Activated naive CD4-positive, alpha-beta T cell treated with anti-CD3 and anti-CD28 coated beads, Interleukin-2, amount 50 U/mL, for 24 hours (primary cell): ENCODE measurements around the gene BTBD1.

Source experiments
- H3K27ac Mint-ChIP-seq: one replicate; pipeline ENCODE4 v1.8.0; 2021; ENCODE audit warnings: mild to moderate bottlenecking, mixed read lengths
- H3K27me3 Mint-ChIP-seq: one replicate; pipeline ENCODE4 v1.8.0; 2021; ENCODE audit warnings: mixed read lengths
- H3K36me3 Mint-ChIP-seq: one replicate; pipeline ENCODE4 v1.8.0; 2021; ENCODE audit warnings: mixed read lengths
- H3K4me1 Mint-ChIP-seq: one replicate; pipeline ENCODE4 v1.8.0; 2021; ENCODE audit warnings: mixed read lengths
- H3K4me3 Mint-ChIP-seq: one replicate; pipeline ENCODE4 v1.8.0; 2021; ENCODE audit warnings: mild to moderate bottlenecking, mixed read lengths
- H3K9me3 Mint-ChIP-seq: one replicate; pipeline ENCODE4 v1.8.0; 2021; ENCODE audit warnings: mixed read lengths

The BTBD1 gene

DNA sequence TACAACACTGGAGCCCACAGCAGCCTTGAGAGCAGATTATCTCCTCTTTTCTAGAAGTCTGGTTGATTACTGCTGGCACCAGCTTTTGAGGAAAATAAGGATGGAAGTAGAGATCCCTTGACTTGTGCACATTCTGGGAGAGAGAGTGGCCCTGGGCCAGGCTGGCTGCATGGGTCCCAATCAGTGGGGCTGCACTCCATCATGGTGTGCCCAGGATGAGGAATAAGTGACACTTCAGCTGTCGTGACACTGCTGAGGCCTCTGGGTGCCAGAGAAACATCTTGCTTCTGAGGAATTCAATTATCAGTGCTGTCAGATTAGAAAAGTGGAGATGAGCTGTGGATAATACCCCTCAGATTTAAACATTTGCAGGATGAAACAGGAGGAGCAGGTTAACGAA lies 72.0 kb downstream of the BTBD1 start:
- Mint-ChIP-seq H3K27ac (no peak overlapping the region), H3K27me3 (no peaks in the 10 kb centered on the region), H3K4me3 (no peak overlapping the region), H3K4me1 (peaks cover 7% of the 10 kb centered on the region), H3K9me3 (no peaks in the 10 kb centered on the region), H3K36me3 (peaks cover 5% of the 10 kb centered on the region)

DNA sequence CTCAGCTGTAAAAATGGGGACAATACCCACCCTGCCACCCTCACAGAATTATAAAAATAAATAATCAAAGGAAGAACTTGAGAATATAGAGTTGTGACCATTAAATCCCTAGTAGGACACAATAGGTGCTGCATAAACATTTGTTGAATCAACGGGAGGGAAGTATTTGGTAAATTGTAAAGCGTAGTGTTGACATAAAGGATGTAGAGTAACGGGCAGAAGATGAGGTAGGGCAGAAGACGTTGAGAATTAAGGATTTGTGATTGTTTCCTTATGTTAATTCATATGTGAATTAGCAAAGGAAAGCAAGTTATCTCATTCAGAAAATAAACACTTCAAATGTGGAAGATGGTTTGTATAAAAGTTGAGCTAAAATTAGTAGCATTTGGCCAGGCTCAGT lies 73.9 kb downstream of the BTBD1 start:
- Mint-ChIP-seq H3K27me3 (no peaks in the 10 kb centered on the region), H3K4me3 (no peak overlapping the region), H3K36me3 (peaks cover 8% of the 10 kb centered on the region), H3K4me1 (peaks cover 7% of the 10 kb centered on the region), H3K27ac (no peak overlapping the region), H3K9me3 (no peaks in the 10 kb centered on the region)

DNA sequence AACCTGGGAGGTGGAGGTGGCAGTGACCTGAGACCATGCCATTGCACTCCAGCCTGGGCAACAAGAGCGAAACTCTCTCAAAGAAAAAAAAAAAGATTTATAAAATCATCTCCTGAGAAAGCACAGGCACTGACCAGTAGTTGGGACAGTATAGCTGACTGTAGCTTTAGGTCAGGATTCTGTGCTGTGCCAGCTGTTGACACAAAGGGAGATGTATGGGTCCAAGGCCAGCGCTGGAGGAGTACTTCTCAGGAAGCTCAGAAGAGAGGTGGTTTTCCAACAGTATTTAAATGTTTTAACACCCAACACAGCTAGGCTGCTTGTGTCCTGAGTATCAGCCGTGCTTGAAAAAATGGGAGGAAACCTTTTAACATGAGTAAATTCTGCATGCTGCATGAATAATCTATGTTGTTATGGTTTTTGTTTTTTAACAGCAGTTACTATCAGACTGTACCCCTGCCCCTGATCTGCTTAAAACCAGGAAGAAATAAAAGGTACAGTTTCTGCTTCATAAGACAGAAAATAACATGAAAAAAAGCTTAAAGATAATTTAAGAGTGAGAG lies 74.5 kb downstream of the BTBD1 start:
- no peak overlapping the region for H3K4me3 Mint-ChIP-seq
- peaks cover 10% of the 10 kb centered on the region for H3K4me1 Mint-ChIP-seq
- H3K36me3 Mint-ChIP-seq, result peaks cover 8% of the 10 kb centered on the region
- H3K27me3 Mint-ChIP-seq, result no peaks in the 10 kb centered on the region
- no peak overlapping the region for H3K27ac Mint-ChIP-seq
- H3K9me3 Mint-ChIP-seq, result no peaks in the 10 kb centered on the region

- Mint-ChIP-seq H3K4me1 (peaks cover 40% of the 10 kb centered on the region), H3K36me3 (peaks cover 7% of the 10 kb centered on the region), H3K27me3 (no peaks in the 10 kb centered on the region), H3K27ac (no peak overlapping the region), H3K4me3 (peak overlapping the region; percentile 98), H3K9me3 (no peaks in the 10 kb centered on the region)
These were observed 80.6 kb downstream of the BTBD1 start for GRCh38 chr15:82986442-82986780.

- H3K27me3 Mint-ChIP-seq, result no peaks in the 10 kb centered on the region
- H3K4me3 Mint-ChIP-seq, result peak within 1 kb of the TSS; percentile 98
- no peaks in the 10 kb centered on the region for H3K9me3 Mint-ChIP-seq
- peak within 1 kb of the TSS; percentile 91 for H3K27ac Mint-ChIP-seq
- peaks cover 40% of the 10 kb centered on the region for H3K4me1 Mint-ChIP-seq
- H3K36me3 Mint-ChIP-seq, result peaks cover 7% of the 10 kb centered on the region
These were observed 81.2 kb downstream of the BTBD1 start, which contains the start of gene RAMAC for GRCh38 chr15:82985688-82986441. RAMAC (plus strand) TSS chr15:82986210; CDS start chr15:82989019, 2,809 bp downstream.

DNA sequence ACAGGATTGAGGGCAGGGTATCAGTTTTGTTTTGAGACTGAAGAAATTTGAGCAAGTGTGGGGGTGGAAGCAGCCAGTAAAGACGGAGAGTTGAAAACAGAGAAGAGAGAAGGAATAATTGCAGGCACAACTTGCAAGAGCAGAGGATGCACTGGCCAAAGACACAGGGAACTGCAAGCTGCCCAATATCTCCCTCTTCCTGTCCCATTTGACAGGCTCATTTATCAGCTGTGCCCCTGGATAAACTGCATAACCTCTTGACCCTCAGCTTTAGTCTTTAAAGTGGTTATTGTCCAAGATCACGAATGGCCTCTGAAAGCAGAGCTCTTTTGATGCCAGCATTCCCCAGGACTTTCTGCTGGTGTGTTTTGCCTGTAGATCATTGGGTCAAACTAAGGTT lies 86.1 kb downstream of the BTBD1 start:
- Mint-ChIP-seq H3K36me3 (no peaks in the 10 kb centered on the region), H3K4me3 (no peak overlapping the region), H3K9me3 (no peaks in the 10 kb centered on the region), H3K27me3 (no peaks in the 10 kb centered on the region), H3K4me1 (peaks cover 21% of the 10 kb centered on the region), H3K27ac (no peak overlapping the region)

GRCh38 chr15:82979726-82980125 lies 87.3 kb downstream of the BTBD1 start:
- Mint-ChIP-seq H3K4me1 (peaks cover 10% of the 10 kb centered on the region), H3K27ac (no peak overlapping the region), H3K9me3 (no peaks in the 10 kb centered on the region), H3K4me3 (no peak overlapping the region), H3K36me3 (no peaks in the 10 kb centered on the region), H3K27me3 (no peaks in the 10 kb centered on the region)

DNA sequence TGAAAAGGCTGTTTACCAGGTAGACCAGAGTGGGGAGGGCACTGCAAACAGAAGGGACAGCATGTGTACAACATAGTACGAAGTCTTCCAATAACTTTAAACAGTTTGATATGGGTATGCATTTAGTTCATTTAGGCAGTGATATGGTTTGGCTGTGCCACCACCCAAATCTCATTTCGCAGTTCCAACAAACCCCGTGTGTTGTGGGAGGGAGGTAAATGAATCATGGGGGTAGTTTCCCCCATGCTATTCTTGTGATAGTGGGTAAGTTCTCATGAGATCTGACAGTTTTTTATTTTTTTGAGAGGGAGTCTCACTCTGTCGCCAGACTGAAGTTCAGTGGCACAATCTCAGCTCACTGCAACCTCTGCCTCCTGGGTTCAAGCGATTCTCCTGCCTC lies 88.6 kb downstream of the BTBD1 start:
- H3K4me3 Mint-ChIP-seq, result no peak overlapping the region
- H3K27ac Mint-ChIP-seq, result no peak overlapping the region
- no peaks in the 10 kb centered on the region for H3K36me3 Mint-ChIP-seq
- H3K27me3 Mint-ChIP-seq, result no peaks in the 10 kb centered on the region
- no peaks in the 10 kb centered on the region for H3K9me3 Mint-ChIP-seq
- H3K4me1 Mint-ChIP-seq, result peaks cover 3% of the 10 kb centered on the region

- H3K4me3 Mint-ChIP-seq, result no peak overlapping the region
- H3K36me3 Mint-ChIP-seq, result no peaks in the 10 kb centered on the region
- H3K9me3 Mint-ChIP-seq, result no peaks in the 10 kb centered on the region
- H3K27me3 Mint-ChIP-seq, result no peaks in the 10 kb centered on the region
- peaks cover 3% of the 10 kb centered on the region for H3K4me1 Mint-ChIP-seq
- H3K27ac Mint-ChIP-seq, result no peak overlapping the region
These were observed 90.0 kb downstream of the BTBD1 start for GRCh38 chr15:82977076-82977475.

DNA sequence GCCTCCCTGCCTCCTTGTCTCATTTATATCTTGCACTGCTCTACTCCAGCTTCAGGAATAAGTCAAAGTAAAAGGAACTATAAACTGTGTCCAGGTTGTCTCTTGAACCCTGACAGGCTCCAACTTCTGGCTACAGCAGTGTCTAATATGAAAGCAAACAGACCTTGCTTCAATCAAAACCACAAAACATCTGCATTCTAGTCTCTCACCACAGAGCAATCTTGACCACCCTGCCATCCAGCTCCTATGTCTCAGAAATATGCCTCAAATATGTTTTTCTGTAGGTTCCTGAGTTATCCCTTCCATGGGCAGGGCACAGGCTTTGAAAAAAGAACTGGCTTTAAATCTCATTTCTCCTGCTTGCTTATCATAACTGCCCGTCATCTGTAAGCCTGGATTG lies 94.1 kb downstream of the BTBD1 start:
- no peaks in the 10 kb centered on the region for H3K27me3 Mint-ChIP-seq
- no peak overlapping the region for H3K27ac Mint-ChIP-seq
- H3K36me3 Mint-ChIP-seq, result no peaks in the 10 kb centered on the region
- no peaks in the 10 kb centered on the region for H3K4me1 Mint-ChIP-seq
- H3K9me3 Mint-ChIP-seq, result no peaks in the 10 kb centered on the region
- no peak overlapping the region for H3K4me3 Mint-ChIP-seq

- Mint-ChIP-seq H3K27ac (no peak overlapping the region), H3K36me3 (no peaks in the 10 kb centered on the region), H3K27me3 (no peaks in the 10 kb centered on the region), H3K4me3 (no peak overlapping the region), H3K4me1 (no peaks in the 10 kb centered on the region), H3K9me3 (no peaks in the 10 kb centered on the region)
These were observed 95.7 kb downstream of the BTBD1 start for GRCh38 chr15:82971218-82971984.

DNA sequence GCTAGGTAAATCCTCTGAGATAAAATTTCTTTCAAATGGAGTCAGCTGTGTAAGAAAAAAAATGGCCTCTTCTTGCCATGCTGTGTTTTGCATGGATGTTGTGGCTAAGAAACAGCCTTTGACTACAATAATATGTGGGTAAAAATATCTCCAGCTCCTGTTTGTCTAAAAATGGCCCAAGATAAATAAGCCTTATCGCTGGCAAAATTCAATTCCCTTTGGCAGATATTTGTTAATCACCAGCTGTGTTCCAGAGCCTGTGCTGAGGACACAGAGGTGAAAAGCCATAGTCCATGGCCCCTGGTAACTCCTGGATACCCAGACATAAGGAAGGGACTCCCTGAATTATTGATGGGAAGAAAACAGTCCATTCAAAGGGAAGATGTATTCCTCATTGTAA lies 96.4 kb downstream of the BTBD1 start:
- Mint-ChIP-seq H3K9me3 (no peaks in the 10 kb centered on the region), H3K4me1 (peaks cover 6% of the 10 kb centered on the region), H3K27me3 (no peaks in the 10 kb centered on the region), H3K36me3 (no peaks in the 10 kb centered on the region), H3K27ac (no peak overlapping the region), H3K4me3 (no peak overlapping the region)

DNA sequence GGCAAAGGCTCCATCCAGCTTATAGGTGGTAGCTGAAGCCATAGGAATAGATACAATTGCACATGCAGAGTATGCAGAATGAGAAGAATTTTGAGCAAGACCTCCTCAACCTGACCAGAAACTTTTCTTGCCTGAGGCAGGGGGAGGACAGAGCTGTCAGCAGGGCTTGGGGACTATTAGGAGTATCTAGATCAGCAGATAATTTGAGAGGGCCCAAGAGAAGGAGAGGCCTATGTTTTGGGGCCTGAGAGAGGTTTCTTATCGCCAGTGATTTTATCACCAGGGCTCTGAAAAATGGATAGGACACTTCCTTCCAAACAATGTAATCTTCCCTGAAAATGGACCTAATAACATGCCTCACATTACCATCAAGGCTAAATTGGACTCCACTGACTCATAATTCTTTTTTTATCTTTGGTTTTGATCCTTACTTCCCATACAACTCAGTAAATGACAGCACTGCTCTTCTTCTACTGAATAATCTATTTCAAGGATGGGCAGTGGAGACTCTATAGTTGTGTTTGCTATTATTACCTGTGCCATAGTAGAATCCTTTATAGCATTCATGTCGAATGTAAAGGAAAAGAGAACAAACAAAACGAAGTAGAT lies 96.9 kb downstream of the BTBD1 start:
- Mint-ChIP-seq H3K4me3 (no peak overlapping the region), H3K27me3 (no peaks in the 10 kb centered on the region), H3K9me3 (no peaks in the 10 kb centered on the region), H3K4me1 (peaks cover 6% of the 10 kb centered on the region), H3K27ac (no peak overlapping the region), H3K36me3 (no peaks in the 10 kb centered on the region)

GRCh38 chr15:82969353-82969752 lies 97.7 kb downstream of the BTBD1 start:
- Mint-ChIP-seq H3K36me3 (no peaks in the 10 kb centered on the region), H3K4me1 (peaks cover 6% of the 10 kb centered on the region), H3K9me3 (no peaks in the 10 kb centered on the region), H3K27me3 (no peaks in the 10 kb centered on the region), H3K27ac (no peak overlapping the region), H3K4me3 (no peak overlapping the region)

DNA sequence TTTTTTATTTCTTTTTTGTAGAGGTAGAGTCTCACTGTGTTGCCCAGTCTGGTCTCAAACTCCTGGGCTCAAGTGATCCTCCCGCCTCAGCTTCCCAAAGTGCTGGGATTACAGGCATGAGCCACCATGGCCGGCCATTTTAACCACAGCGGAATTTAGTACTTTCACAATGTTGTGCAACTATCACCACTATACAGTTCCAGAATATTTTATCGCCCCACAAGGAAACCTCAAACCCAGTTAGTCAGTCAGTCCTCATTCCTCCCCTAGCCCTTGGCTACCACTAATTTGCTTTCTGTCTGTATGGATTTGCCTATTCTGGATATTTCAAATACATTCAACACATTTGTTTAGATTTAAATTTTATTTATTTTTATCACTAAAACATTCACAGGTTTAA lies 99.0 kb downstream of the BTBD1 start:
- H3K36me3 Mint-ChIP-seq, result no peaks in the 10 kb centered on the region
- H3K27me3 Mint-ChIP-seq, result no peaks in the 10 kb centered on the region
- peaks cover 6% of the 10 kb centered on the region for H3K4me1 Mint-ChIP-seq
- no peaks in the 10 kb centered on the region for H3K9me3 Mint-ChIP-seq
- no peak overlapping the region for H3K4me3 Mint-ChIP-seq
- no peak overlapping the region for H3K27ac Mint-ChIP-seq

GRCh38 chr15:82966671-82967071 lies 100.4 kb downstream of the BTBD1 start:
- no peak overlapping the region for H3K4me3 Mint-ChIP-seq
- H3K27ac Mint-ChIP-seq, result no peak overlapping the region
- H3K4me1 Mint-ChIP-seq, result peaks cover 6% of the 10 kb centered on the region
- H3K9me3 Mint-ChIP-seq, result no peaks in the 10 kb centered on the region
- no peaks in the 10 kb centered on the region for H3K27me3 Mint-ChIP-seq
- H3K36me3 Mint-ChIP-seq, result no peaks in the 10 kb centered on the region
